HFF-Myc (cell line): ENCODE results near the gene CDKN3.

Experiments
- DNase-seq: peaks from one replicate; pipeline ENCODE4 v3.0.0-alpha.2; 2011; ENCODE audit warnings: low read depth; ENCODE audit errors: extremely low read depth
- H3K4me3 ChIP-seq: replicated peaks from 2 replicates; pipeline ENCODE4 v1.5.1; 2011; ENCODE audit warnings: low read depth, mild to moderate bottlenecking, control low read depth, low read length
- TF ChIP-seq, protein P1 (sequence below): IDR thresholded peaks from 2 replicates; pipeline ENCODE4 v1.5.1; 2012; ENCODE audit warnings: mild to moderate bottlenecking, low read depth, low read length, control low read depth; ENCODE audit errors: missing control alignments

Gene CDKN3

DNA sequence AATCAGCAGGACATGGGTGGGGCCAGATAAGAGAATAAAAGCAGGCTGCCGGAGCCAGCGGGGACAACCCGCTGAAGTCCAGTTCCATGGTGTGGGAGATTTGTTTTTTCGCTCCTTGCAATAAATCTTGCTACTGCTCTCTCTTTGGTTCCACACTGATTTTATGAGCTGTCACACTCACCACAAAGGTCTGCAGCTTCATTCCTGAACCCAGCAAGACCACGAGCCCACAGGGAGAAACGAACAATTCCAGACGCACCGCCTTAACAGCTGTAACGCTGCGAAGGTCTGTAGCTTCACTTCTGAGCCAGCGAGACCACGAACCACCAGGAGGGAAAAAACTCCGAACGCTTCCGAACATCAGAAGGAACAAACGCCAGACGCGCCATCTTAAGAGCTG lies 47.2 kb downstream of the CDKN3 start:
- no peak for DNase-seq
- TF ChIP-seq, protein P1, sequence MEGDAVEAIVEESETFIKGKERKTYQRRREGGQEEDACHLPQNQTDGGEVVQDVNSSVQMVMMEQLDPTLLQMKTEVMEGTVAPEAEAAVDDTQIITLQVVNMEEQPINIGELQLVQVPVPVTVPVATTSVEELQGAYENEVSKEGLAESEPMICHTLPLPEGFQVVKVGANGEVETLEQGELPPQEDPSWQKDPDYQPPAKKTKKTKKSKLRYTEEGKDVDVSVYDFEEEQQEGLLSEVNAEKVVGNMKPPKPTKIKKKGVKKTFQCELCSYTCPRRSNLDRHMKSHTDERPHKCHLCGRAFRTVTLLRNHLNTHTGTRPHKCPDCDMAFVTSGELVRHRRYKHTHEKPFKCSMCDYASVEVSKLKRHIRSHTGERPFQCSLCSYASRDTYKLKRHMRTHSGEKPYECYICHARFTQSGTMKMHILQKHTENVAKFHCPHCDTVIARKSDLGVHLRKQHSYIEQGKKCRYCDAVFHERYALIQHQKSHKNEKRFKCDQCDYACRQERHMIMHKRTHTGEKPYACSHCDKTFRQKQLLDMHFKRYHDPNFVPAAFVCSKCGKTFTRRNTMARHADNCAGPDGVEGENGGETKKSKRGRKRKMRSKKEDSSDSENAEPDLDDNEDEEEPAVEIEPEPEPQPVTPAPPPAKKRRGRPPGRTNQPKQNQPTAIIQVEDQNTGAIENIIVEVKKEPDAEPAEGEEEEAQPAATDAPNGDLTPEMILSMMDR = no peak
- no peak overlapping the region for H3K4me3 ChIP-seq

DNA sequence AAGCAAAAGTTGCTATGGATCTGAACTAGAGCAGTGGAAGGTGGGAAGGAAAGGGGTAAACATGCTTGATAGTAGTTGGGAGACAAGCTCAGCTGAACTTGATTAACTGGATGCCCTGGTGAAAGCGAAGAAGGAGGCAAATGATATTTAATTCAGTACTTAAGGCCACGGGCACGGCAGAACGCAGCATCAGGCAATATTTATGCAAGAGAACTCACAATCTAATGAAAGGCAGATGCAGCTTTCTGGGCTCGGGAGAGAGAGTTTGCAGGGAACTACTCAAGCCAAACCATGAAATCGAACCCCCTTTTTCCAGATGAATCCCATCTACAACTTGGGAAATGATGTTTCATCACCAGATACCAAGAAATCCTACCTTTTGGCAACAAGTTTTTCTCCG lies 47.9 kb downstream of the CDKN3 start:
- TF ChIP-seq, protein P1 = no peak
- peak; percentile 47 for DNase-seq

DNA sequence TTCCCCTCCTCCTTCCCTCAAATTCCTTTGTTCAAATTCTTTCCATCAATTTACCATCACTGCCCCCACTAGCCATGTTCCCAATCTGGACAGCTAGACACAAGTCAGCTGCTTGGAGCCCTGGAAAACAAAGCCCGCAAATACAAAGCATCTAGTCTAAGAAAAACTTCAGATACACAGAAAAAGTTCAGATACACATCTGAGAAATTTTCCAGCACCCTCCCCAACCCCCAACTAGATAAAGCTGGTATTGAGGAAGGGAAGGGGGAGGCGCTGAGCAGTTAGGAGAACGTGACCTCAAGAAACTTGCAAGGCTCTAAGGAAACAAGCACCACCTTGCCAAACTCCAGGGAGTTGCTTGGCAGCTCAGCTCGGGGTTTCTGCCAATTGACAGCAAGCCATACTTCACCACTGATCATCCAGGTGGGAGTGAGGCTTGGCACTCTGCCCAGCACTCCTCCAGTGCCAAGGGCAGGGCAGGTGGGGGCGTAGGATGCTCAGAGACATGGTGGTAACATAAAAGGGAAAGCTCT lies 49.4 kb downstream of the CDKN3 start:
- no peak for DNase-seq
- TF ChIP-seq, protein P1 = no peak
- H3K4me3 ChIP-seq = no peak overlapping the region

More for the DNA sequence above, 47.9 kb downstream of the CDKN3 start:
- H3K4me3 ChIP-seq = no peak overlapping the region

DNA sequence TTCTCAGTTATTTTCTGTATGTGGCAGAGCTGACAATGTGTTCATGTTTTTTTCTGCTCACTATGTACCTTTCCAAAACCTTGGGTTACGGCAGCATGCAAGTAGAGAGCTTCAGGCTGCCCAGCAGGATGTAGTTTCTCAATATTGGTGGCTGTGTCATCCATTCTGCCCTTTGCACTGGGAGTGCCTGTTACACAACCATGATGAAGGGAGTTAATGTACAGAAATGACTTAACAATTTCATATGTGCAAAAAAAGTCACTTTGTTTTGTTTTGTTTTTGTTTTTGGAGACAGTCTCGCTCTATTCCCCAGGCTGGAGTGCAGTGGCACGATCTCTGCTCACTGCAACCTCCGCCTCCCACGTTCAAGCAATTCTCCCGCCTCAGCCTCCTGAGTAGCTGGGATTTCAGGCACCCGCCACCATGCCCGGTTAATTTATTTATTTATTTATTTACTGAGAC lies 50.5 kb downstream of the CDKN3 start:
- DNase-seq = no peak

DNA sequence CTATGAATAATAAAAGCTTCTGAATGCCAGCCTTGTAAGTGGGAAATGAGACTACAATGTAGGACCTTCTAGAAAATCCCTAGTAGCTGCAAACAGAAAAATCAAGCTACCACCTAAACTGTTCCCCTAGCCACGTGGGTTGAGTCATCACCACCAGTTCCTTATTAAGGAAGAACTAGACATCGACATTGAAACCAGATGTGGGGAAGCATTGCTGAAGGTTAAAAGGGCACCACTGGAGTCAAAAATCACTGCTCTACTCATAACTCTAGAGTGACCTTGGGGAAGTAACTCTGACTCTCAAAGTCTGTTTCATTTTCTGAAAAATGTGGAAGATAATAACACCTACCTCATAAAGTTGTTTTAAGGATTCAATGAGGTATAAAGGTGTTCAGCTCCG lies 53.7 kb downstream of the CDKN3 start:
- TF ChIP-seq, protein P1 = no peak
- no peak overlapping the region for H3K4me3 ChIP-seq
- DNase-seq = peak; percentile 86

More for the DNA sequence above, 50.5 kb downstream of the CDKN3 start:
- TF ChIP-seq, protein P1 = no peak
- H3K4me3 ChIP-seq = no peak overlapping the region

DNA sequence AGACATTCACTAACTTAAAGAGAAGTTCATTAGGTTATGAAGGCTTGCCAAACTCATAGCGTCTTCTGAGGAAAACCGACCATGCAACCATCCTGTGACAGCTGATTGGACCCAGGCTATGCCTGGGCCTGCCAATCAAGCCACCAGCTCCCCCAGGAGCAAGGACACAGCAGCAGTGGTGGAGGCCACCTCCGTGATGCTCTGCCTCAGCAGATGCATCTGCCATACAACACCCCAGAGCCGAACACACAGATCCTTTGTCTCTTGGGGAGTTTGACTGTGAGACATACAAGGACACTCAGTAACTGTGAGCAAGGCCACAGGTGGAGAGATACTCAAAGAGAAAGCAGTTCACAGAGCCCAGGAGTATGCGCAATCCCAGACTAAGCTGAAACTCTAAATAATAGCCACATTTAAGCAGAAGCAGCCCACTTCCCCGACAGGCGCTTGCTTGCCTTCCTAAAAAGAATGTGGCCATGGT lies 54.4 kb downstream of the CDKN3 start:
- no peak overlapping the region for H3K4me3 ChIP-seq
- DNase-seq = no peak
- TF ChIP-seq, protein P1 = no peak

DNA sequence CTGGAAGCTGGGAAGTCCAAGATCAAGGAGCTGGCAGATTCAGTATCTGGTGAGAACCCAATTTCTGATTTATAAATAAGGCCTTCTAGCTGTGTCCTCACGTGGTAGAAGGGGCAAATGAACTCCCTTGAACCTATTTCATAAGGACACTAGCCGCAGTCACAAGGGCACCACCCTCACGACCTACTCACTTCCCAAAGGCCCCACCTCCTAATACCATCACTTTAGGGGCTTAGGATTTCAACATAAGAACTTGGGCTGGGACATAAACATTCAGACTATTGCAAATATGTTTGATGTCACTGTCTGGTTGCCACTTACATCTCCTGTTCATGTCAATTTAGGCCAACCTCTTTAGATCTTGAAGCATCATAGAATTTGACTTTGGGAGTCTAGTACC lies 55.2 kb downstream of the CDKN3 start:
- TF ChIP-seq, protein P1 = no peak
- no peak overlapping the region for H3K4me3 ChIP-seq
- no peak for DNase-seq
